IPS DF 4.7 (cell line): ENCODE results near the gene ZG16B.

ENCODE experiments used
- DNase-seq: peaks from one replicate; pipeline ENCODE4 v3.0.0-alpha.2; 2013; ENCODE audit warnings: low spot score; ENCODE audit errors: extremely low read depth

The ZG16B gene

DNA sequence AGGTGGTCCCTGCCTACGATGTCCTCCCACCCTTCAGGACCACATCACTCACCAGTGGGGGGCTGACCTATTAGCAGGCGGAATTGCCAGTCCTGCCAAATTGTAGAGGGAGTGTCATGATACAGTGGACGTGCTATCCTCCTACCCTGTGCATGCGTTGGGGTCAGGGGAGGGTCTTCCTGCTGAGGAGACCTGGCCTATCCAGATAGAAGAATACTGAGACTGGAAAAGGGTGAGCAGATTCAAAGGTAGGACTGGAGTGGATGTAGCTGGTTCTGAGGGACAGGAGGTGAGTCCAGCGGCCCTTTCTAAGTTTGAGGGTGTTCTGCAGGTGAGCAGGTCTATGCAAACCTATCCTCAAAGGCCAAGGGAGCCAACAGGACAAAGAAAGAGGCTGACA lies 23.8 kb upstream of the ZG16B start:
- no peak for DNase-seq

DNA sequence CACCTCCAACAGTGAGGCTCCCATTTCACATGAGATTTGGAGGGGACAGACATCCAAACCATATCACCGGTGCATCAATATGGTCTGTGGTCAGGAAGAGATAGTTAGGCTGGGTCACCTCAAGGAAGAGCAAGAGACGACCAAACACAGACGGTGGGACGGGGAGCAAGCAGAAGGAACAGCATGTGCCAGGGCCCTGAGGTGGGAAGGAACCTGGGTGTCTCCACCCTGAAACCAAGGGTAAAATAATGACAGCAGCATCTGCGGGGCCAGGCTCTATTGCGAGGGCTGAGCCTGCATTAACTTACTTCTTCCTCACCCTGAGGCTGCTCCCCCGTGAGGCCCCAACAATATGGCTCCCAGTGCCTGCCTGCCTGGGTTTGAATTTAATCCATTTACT lies 21.9 kb upstream of the ZG16B start:
- DNase-seq = no peak

DNA sequence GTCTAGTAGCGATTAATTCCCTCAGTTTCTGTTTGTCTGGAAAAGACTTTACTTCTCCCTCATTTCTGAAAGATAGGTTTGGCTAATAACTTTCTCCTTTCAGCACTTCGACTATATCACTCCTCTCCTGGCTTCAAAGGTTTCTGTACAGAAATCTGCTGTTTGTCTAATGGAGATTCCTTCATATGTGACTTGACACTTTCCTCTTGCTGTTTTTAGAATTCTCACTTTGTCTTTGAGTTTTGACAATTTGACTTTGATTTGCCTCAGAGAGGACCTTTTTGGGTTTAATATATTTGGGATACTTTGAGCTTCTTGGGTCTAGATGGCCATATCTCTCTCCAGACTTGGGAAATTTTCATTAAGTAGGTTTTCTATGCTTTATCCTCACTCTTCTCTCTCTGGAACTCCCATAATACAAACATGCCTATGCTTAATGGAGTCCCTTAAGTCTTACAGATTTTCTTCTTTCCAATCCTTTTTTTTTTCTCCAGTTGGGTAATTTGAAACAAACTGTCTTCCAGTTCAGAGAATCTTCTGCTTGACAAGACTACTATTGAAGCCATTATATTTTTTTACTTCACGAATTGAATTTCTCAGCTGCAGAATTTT lies 20.8 kb upstream of the ZG16B start:
- DNase-seq = no peak

DNA sequence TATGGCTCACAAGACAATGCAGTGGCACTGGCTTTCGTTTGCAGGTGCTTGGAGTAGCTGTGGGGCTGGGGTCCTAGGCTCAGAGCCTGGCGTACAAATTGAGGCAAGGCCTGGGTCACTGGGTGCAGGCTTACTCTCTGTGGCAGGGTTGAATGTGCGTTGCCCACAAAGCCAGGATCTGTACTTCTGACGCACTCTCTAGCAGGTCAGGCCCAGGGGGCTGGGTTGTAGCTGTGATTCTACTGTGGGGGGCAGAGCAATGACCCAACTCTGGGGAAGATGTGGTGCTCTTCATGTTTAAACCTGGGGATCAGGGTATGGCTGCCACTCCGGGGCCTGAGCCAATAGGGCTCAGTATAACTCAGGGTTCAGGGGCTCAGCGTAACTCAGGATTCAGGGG lies 19.5 kb upstream of the ZG16B start:
- no peak for DNase-seq

DNA sequence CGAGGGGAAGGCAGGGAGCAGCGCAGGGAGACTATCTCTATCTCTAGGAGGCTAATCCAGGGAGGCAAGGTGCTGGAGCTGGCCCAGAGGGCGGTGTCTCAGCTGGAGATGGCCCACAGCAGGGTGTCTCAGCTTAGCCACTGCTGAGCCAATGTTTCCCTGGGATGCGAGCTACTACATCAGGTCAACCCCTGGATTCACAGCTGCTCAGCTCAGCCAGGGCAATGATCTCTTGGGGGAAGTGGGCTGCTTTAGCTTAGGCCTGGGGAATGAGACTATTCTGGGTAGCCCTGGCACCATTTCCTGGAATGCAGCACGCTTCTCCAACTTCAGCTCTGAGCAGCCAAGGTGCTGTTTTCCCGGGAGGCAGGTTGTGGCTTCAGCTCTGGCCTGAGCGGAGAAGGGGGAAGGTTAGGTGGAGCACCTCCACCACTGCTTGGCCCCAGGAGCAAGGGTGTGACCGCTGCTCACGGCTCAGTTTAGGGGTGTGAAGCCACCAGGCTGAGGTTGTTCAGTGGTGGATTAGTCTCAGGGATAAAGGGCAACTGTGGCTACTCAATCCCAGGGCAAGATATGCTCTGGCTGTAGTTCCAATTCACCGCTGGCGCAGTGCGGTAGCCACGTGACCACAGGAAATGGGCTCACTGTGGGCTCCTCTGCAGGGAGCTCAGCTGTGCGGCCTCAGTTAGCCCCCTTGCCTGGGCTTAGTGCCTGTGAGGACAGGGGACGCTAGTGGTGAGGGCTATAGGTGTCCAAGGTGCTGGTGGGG lies 18.2 kb upstream of the ZG16B start:
- no peak for DNase-seq

DNA sequence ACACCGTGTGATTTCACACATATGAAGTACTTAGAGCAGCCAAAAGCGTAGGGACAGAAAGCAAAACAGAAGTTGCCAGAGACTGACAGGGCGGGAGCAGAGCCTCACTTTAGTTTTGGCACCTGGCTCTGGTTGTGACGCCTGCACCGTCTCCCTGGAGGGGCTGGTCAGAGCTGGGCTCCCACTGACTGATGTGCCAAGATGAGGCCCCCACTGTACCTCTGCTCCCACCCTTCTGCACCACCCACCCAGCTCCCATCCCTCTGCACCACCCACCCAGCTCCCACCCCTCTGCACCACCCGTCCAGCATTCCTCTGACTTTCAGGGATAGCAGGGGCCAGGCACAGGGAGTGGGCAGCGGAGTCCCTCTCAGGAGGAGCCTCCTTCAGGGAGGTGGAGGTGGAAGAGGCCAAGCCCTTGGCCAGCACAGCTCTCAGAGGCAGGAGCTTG lies 16.3 kb upstream of the ZG16B start:
- no peak for DNase-seq

DNA sequence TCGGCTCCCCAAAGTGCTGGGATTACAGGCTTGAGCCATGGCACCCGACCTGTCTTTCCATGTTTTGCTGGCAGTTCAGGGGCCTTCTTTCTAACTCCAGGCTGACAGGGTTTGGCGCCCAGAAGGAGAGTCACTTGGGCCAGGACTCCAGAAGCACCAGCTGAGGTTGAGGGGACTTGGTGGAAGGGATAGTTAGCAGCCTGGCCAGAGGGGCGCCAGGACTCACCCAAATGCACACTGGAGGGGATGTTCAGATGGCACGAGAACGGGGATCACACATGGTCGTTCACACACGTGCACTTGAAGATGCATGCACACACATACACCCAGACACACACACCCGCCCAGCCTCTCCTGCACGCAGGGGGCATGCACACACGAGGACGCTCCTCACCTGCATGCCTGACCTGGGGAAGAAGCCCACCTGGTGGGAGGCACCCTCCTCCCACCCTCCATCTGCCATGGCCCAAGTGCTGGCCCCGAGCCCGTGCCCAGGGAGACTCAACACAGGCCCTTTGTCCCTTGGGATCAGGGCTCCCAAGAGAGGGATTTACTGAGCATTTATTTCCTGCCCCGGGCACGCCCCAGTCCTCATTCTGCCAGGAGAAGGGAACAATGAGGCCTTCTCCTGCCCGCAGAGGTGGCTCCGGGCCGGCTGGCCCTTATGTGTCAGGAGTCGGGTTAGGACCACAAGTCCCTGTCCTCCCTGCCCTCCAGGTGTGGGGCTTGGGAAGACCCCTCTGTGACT lies 15.4 kb upstream of the ZG16B start:
- no peak for DNase-seq

DNA sequence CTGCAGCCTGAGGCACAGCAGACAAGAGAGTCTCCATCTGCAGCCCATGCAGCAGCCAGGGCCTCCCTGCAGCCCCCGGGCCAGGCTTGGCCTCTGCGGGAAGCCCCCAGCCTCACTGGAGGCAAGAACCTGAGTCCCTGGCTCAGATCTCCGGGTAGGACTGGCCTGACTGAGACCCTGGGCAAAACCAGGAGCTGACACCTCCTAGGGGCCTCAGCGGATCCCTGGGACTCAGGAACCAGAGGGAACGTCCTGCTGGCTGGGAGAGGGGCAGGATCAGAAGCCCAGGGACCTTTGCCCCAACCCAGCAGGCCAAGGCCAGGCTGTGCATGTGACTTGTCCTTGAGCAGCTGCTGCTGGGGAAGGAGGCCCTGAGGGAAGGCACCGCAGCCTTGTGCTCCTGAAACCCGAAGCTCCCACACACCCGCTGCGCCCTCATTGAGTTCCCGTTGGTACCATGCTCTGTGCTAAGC lies 14.8 kb upstream of the ZG16B start:
- no peak for DNase-seq

- DNase-seq = no peak
These were observed 13.3 kb upstream of the ZG16B start, which contains the start of gene PRSS21 for GRCh38 chr16:2816751-2817339. Gene PRSS21 (plus strand): TSS chr16:2817237. CDS start chr16:2817269, 32 bp downstream.

DNA sequence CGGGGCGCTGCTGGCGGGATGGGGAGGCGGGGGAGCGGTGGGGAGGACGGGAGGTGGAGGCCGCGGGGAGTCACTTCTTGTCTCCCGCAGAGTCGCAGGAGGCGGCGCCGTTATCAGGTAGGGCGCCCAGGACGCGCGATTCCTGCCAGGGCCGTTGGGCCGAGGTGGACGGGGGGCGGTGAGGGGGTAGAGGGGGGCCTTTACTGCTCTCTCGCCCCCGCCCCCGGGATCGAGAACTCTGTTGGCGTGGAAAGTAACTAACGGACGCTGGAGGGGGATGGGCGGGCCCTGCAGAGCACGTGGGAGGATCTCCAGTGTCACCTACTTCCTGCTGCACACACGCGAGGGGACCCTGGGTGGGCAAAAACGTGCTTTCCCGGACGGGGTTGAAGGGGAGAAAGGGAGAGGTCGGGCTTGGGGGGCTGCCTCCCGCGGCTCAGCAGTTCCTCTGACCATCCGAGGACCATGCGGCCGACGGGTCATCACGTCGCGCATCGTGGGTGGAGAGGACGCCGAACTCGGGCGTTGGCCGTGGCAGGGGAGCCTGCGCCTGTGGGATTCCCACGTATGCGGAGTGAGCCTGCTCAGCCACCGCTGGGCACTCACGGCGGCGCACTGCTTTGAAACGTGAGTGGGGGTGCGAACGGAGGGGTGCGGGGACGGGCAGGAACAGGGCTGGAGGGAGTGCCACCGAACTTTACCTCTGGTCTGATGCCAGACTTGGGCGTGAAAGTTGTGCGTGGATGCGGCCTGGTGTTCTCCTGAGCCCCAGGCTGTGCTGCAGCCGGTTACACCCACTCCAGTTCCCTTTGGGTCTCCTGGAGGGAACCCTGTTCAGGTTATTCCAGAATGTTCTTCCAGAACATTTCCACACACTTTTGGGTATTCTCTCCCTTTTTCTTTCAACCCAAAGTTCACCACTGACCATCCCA lies 12.5 kb upstream of the ZG16B start:
- DNase-seq = no peak

GRCh38 chr16:2818272-2818876 lies 11.7 kb upstream of the ZG16B start:
- no peak for DNase-seq

DNA sequence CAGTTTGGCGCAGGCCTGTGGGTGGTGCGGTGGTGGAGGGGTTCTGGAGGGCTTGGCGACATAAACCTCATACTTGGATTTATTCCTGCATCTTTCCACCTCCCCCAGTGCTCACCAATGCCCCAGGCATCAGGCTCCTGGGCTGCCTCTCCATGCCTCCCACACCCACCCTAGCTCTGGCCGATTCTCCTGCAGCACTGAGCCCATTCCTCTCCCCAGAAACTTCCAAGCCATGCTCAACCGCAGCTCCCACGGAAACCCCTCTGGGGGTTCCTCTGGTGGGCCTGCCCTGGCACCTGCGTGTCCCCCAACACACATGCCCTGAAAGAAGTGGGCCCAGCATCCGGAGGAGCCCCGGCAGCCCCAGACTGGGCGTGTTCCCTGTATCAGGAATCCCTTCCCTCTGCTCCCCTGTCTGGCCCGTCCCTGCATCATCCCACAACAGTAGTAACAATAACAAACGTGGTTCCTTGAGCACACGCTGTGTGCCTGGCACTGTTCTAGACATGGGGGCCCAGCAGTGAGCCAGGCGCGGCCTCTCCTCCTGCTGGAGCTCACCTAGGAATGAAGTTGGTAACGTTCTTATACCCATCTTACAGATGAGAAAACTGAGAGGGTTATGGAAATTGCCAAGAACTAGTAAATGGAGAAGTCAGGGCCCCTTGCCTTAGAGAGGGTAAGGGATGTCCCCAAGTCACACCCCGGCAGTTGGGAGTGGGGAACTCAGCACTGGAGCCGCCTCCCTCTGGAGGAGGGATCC lies 10.7 kb upstream of the ZG16B start:
- DNase-seq = no peak

DNA sequence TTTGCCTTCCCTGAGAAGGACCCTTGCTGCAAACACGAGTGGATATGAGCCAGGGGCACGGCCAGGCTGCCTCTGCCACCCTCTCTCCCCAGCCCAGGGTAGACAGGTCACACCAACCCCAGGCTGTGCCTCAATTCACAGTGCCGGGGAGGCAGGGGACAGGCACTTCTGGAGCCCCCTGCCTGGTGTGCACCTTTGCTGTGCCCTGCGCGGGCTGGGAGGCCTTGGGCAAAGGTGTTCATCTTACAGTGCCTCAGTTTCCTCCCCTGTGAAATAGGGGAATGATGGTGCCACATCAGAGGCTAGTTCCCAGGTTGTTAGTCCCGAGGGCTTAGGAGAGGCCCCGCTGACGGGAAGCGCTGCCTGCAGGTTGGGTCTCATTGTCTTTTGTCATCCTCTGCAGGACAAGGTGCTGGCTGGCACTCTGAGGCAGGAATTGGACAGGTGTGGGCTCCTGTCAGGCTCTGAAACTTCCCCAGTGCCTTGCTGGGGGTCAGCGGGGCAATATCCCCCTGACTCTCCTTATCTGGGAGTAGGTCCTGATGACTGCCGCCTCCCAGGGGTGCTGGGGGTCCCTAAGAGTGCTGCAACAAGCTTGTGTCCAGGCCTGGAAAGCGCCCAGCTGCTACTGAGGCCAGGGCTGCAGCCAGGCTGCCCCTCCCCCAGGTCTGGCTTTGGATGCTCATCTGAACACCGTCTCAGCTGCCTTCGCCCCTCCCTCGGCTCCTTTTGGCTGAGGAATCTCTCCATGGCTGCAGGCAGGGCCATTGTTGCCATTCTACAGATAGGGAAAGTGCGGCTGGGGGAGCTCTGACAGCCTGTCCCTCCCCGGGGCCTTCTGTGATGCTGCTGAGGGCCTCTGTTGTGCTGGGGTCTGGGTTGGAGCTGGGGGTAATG lies 9.9 kb upstream of the ZG16B start:
- DNase-seq = no peak

GRCh38 chr16:2820836-2821486 lies 9.1 kb upstream of the ZG16B start:
- DNase-seq = no peak

DNA sequence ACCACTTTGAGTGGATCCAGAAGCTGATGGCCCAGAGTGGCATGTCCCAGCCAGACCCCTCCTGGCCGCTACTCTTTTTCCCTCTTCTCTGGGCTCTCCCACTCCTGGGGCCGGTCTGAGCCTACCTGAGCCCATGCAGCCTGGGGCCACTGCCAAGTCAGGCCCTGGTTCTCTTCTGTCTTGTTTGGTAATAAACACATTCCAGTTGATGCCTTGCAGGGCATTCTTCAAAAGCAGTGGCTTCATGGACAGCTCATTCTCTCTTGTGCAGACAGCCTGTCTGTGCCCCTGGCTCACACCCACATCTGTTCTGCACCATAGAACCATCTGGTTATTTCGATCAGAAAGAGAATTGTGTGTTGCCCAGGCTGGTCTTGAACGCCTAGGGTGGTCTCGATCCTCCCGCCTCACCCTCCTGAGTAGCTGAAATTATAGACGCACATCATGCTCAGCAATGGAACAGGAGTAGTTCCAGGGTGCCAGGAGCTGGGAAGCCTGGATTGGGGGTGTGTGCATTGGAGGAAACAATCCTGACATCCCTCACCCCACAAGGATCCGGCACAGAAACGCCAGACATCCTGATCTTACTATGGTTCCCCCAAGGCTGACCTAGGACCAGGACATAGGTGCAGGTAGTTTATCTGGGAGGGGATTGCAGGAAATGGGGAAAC lies 8.5 kb upstream of the ZG16B start:
- DNase-seq = no peak

GRCh38 chr16:2822158-2822495 lies 8.0 kb upstream of the ZG16B start:
- no peak for DNase-seq

- DNase-seq = no peak
These were observed 7.6 kb upstream of the ZG16B start for GRCh38 chr16:2822496-2822895.

DNA sequence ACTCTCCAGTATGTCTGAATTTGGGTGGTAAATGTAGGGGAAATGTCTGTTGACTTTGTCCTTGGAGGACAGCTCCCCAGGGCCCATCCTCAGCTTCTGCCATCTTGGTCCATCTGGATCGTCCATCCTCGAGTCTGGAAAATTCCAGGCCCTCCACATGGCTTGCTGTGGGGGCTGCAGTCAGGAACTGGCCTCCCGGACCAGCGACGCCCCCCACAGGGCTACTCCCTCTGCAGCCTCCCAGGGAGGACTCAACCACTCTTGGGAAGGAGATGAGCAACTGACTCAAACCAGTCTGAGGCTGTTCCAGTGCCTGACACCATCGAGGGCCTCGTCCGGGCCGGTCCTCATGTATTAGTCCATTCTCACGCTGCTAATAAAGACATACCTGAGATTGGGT lies 5.5 kb upstream of the ZG16B start:
- DNase-seq = no peak
